CMK (cell line): Measurements from ENCODE around the gene UBE2D3.

Experiments used
- DNase-seq: peaks from one replicate; pipeline ENCODE4 v3.0.0-alpha.2; 2010; ENCODE audit warnings: low read depth

UBE2D3 gene

DNA sequence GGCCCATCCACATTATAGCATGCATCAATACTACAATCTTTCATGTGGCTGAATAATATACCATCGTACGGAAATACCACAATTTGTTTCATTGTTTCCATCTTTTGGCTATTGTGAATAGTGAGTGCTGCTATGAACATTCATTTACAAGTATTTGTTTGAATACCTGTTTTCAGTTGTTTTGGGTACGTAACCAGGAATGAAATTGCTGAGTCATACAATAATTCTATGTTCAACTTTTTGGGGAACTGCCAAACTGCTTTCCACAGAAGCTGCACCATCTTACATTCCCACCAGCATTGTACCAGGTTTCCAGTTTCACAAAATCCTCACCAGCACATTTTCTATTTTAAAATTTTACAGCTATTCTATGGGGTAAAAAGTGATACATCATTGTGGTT lies 38.0 kb downstream of the UBE2D3 start:
- DNase-seq = no peak

DNA sequence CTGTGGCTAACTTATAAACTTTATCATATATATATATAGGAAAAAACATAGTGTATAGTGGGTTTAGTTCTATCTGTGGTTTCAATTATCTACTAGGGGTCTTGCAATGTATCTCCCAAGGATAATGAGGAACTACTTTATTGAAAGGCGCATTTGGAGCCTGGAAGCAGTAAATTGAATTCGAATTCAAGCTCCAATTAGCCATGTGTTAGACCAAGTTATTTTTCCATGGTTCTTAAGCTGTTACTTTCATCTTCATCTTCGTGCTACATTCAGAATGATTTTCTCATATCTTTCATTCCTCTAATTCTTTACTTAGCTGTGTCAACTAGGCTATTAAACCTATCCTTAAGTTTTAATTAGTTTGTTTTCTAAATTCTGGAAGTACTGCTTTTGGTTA lies 39.4 kb downstream of the UBE2D3 start:
- no peak for DNase-seq

DNA sequence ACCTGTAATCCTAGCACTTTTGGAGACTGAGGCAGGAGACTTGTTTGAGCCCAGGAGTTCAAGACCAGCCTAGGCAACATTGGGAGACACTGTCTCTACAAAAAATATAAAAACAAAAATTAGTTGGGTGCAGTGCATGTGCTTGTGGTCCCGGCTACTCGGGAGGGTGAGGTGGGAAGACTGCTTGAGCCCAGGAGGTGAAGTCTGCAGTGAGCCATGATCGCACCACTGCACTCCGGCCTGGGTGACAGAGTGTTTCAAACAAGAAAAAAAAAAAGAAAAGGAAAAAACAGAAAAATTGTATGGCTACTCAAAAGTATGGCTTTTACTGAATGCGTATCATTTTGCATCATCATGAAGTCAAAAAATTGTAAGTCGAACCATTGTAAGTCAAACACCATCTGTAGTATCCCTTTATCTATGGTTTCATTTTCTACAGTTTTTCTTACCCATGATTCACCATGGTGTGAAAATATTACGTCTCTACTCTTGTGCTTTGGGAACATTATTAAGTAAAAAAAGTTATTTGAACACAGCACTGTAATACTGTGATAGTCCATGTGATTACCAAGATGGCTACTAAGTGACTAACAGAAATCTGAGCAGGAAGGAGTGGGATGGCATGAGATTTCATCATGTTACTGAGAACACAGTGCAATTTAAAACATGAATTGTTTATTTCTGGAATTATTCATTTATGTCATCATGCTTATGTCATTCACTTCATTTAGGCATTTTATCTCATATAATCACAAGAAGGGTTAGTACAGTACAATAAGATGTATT lies 40.1 kb downstream of the UBE2D3 start:
- DNase-seq = no peak

DNA sequence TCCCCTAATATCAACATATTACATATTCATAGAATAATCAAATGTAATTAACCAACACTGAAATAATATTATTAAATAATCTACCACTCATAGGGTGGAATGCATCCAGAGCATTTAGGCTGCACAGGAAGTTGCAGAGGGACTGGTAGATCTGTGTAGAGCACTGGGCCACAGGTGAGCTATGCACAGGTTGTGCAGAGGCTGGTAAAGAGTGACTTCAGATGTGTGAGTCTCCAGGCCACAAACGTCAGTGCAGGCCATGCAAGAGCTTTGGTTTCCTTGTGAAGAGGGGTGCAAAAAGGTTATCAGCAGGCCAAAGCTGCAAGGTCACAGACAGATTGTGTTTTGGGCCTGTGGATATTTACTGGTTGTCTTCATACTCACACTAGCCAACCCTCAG lies 41.1 kb downstream of the UBE2D3 start:
- DNase-seq = no peak

DNA sequence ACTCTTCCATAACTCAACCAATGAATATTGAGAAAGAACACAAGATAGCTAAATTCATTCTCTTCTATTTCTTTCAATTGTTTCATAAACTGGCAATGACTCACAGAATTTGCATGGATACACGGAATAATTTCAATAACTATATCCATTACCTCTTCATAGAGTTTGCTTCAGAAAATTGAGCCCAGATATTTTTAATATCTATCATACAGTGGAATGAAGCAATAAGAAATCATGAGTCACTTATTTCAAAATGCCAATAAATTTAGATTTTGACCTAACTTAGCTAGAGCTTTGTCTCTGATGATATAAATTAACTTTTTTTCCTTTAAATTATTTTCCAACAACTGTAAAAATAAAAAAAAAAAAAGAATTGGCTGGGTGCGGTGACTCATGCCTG lies 44.3 kb downstream of the UBE2D3 start:
- DNase-seq = no peak

DNA sequence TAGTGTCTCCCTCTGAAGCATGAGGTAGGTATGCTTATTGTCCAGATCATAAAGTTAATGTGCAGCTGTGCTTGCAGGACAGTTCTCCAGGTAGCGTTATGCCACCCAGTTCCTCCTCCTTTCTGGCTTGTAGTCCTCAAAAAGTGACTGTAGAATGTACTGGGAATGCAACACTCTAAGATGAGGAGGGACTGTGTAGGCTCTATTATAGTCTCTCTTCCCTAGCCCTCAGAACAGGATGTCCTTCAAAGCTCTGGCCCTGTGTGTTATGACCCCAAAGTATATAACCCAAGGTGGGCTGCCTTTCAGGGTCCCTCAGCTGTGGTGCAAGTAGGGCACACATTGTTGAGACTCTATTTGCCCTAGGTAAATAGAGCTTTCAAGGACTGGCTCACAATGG lies 45.8 kb downstream of the UBE2D3 start:
- DNase-seq = no peak

DNA sequence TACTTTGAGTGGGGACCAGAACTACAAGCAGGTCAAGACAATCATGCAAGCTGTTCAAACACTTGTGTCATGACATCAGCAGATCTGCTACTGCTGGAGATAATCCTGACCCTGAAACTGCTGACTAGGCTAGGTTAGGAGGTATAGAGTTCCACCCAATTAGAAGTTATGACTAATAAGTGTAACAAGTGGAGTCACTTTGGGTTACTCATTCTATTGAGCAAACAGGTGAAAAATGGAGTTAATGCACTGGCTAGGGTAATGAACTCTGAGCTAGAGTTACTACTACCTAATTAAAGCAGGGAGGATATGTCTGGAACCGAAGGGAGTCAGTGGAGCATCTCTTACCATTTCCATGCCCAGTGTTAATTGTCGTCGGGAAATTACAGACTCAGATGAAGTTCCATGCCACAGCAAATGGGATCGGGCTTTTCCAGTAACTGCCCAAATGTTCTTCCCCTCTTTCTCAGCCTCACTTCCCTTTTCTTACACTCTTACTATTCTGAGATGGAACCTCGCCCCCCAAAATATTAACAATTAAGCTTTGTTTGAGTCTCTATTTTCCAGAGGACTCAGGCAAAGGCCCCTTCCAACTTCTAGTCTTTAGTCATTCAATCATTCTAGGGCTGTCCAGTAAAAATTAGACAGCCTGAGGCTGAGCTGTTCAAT lies 46.7 kb downstream of the UBE2D3 start:
- no peak for DNase-seq

DNA sequence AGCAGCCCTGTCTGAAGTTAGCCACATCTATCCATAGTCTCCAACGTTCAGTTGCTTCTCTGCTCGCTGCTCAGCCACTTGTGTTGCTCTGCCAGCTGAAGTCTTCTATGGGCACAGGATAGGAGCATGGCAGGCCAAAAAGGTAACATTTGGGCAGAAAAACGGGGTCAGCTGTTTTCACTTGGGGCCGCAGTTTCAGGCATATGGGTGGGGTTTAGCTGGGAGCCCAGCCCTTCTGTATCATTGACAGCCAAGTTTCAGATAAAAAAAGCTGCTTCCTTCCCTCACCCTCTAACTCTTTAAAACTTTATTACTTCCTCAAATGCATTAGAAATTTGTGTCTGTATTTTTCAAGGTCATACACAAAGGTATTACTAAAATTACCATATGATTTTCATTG lies 48.1 kb downstream of the UBE2D3 start:
- DNase-seq = no peak

DNA sequence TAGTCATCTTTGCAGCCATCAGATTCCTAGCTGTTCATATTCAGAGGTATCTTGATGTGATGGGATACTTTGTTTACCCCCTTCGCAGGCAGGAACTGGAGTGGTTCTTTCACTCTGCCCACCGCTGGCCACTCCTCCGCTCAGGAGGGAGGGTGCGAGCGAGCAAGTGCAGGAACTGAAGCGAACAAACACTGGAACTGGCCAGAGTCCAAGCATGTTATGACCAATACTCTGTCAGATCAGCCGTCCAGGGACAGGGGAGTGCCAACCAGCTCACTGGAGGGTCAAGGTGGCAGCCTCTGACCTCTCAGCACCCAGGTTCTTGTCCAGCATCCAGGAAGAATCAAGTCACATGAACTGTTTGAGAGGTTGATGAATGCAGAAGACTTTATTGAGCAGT lies 48.6 kb downstream of the UBE2D3 start:
- no peak for DNase-seq

DNA sequence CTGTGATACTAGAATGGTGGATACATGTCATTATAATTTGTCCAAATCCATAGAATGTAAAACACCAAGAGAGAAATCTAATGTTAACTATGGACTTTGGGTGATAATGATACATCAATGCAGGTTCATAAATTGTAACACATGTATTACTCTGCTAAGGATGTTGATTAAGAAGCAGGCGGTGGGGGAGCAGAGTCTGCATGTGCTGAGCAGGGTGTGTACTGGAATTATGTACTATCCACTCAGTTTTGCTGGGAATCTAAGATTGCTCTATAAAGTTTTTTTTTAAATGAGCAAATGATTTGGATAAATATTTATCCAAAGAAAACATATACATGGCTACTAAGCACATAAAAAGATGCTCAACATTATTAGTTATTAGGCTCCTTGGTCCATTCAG lies 51.5 kb downstream of the UBE2D3 start:
- no peak for DNase-seq

DNA sequence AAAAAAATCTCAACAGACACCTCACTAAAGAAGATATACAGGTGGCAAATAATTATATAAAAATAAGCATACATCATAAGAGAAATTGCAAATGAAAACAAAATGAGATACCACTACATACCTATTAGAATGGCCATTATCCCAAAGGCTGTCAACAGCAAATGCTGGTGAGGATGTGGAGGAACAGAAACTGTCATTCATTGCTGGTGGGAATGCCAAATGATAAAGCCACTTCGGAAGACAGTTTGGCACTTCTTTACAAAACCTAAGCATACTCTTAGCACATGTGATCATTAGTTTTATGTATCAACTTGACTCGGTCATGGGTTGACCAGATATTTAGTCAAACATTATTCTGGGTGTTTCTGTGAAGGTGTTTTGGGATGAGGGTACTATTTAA lies 53.1 kb downstream of the UBE2D3 start:
- no peak for DNase-seq

DNA sequence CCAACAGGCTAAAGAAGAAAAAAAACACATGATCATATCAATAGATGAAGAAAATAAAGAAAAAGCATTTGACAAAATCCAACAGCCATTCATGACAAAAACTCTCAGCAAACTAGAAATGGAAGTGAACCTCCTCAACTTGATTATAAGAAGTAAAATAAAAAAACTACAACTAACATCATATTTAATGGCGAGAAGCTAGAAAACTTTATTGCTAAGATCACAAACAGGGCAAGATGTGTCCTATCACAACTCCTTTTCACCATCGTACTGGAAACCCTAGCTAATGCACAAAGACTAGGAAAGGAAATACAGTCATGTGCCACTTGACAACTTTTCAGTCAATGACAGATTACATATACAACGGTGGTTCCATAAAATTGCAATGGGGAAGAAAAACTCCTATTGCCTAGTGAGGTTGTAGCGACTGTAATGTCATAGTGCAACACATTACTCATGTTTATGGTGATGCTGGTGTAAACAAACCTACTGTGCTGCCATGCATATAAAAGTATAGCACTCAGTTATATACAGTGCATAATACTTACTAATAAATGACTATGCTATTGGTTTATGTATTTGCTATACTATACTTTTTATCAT lies 54.5 kb downstream of the UBE2D3 start:
- no peak for DNase-seq

DNA sequence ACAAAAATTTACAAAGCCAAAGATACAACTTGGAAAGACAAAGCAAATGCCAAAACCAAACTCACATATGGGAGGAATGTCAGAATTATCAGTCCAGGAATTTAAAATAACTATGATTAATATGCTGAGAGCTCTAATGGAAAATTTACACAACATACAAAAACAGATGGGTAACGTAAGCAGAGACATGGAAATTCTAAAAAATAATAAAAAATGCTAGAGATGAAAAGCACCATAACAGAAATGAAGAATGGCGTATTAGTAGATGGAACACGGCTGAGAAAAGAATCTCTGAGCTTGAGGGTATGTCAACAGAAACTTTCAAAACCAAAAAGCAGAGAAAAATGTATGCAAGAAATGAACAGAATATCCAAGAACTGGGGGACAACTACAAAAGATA lies 62.5 kb downstream of the UBE2D3 start:
- DNase-seq = no peak

DNA sequence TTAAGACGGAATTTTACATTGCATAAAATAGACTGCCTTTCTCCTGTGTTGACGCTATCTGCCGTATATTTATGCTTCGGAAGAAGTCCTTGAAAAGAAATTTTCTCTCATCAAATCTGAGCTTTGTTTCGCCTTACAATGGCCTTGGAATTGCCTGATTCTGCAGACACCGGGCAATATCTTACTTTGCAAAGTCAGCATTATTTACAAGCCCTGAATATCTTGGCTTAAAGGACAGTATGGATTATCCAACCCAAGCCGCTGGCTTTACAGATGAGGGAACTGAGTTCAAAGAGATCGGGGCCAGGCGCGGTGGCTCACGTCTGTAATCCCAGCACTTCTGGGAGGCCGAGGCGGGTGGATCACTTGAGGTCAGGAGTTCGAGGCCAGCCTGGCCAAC lies 65.4 kb downstream of the UBE2D3 start:
- no peak for DNase-seq

DNA sequence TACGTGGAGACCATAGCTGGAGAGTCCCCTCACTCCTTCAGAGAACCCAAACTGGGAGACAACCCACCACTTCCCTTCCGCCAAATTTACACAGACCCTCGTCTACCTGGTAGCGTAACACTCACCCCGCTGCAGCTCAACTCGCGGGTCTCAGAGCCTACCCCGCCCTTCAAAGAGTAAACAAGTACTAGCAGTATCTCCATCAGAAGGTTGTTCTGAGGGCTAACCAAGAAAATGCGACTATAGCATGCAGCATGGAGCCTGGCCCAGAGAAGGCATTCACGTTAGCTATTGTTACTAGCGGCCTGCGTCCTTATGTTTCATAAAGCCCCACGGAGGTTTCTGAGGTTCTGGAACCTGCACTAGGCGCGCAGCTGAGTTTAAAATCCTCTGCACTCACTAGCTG lies 66.1 kb downstream of the UBE2D3 start:
- no peak for DNase-seq

DNA sequence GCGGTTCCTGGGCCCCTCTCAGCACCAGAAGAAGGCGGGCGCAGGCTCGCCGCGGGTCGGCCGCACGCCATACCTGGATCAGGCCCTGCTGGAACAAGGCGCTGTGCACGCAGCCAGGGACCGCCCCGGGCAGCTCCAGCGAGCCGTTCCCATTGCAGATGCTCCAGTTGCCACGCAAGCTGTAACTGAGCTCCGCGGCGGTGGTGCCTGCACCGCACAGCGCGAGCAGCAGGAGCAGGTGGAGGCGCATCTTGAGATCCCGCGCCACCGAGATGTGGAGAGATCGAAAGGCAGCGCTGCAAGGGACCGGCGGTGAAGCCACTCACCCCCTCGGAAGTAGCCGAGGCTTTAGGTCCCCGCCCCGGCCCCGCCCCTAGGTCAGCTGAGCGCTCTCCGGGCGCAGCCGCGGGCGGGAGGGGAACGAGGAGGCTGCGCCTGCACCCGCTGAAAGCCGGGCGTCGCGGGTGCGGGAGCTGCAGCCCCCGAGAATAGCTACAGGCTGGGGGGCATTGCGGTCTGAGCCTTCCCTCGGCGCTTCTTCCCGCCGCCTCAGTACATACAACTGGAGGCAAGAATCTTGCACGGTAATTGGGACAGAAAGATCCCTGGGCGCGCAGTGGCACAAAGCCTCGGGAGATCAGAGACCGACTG lies 66.6 kb downstream of the UBE2D3 start, which contains the start of gene MANBA:
Gene MANBA, minus strand, starts transcription at position 324 of the 651 bp plus-strand sequence. Its CDS starts 74 bp downstream, at position 250.
- DNase-seq = no peak

DNA sequence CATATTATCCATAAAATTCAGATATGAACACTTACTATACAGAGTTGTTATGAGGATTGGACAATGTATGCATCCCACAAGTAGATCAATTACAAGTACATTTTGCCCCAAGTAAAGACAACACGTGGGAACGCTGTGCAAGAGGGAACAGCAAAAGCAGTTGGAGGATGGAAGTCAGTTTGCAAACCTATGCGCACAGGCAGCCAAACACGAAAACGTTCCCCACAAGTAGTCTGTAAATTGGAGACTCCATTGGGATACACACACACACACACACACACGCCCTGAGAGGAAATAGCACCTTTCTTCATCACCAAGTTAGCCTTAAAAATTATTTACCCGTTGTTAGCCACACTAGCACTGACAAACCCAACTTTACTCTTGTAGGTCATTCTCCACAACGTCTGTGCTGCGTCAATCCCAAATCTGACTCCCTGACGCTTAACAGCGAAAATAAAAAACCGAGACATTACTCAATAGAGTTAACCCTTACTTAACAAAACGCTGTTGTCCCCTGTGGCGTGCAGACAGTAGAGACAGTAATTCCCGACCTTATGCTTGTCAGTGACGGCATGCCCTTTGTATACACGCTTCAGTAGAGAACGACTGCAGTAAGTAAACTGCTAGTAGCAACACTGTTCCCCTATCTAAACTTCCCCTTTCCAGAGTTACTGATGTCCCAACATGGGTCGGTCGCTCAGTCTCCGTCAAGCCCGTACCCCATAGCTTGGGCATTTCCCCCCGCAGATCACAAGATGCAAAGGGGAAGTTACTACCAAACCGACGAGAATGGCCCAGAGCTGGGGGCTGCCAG lies 67.3 kb downstream of the UBE2D3 start:
- DNase-seq = no peak

DNA sequence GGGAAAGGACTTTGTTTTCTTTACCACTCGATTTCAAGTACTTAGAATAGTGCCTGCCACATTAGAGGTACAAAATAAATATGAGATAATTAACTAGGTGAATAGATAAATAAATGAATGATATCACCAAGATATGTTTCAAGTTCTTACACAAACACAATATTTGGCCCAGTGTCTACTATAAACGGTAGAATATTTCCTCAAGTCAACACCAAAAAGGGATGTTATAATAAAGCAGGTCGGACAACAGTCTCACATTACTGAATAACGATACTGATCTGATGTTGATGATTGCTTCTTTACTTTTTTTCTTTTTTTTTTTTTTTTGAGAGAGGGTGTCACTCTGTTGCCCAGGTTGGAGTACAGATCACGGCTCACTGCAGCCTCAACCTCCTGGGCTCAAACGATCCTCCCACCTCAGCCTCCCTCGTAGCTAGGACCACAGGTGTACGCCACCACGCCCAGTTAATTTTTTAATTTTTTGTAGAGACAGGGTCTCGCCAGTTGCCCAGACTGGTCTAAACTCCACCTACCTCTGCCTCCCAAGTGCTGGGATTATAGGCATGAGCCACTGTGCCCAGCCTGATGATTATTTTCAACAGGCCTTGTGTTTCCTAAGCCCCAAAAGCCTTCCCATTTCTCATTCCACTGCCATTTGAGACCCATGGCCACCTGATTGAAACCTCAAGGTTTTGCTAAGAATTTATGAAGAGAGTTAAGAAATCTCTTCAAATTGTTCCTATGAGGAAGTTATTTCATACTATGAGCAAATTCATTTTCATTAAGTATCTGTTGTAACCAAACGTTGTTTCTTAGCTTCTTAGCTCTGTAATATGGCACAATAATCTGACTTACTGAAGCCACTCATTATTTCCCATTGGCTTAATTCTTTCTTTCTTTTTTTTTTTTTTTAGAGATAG lies 68.8 kb downstream of the UBE2D3 start:
- no peak for DNase-seq

DNA sequence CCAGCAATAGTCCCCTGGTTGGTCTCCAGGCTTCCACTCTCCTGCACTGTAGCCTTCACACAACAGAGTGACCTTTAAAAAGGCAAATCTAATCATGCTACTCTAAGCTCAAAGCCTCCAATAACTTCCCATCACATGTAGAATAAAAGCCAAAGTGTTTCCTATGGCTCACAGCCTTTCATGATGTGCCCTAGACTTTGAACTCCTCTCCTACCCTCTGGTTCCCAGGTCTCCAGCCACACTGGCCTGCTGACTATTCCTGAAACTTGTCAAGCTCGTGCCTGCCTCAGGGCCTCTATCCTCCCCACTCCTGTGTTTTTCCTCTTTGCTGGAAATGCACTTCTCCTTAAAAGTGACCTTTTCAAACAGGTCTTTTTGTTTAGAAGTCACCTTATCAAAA lies 69.7 kb downstream of the UBE2D3 start:
- DNase-seq = no peak

DNA sequence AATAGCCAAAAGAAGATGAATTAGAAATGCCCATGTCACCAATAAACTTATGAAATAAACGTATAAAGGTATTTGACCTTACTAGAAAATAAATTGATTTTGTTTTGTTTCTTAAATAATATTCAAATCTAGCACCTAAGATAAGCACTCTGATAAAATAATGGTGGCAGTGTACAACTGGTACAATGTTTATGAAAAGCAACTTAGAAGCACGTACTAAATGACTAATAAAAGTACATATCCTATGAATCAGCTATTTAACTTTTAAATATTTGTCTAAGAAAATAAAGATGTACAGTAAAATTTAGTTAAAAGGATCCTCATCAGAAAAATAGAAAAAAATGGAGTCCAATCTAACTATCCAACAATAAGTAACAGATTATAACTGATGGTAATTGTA lies 73.3 kb downstream of the UBE2D3 start:
- DNase-seq = no peak

DNA sequence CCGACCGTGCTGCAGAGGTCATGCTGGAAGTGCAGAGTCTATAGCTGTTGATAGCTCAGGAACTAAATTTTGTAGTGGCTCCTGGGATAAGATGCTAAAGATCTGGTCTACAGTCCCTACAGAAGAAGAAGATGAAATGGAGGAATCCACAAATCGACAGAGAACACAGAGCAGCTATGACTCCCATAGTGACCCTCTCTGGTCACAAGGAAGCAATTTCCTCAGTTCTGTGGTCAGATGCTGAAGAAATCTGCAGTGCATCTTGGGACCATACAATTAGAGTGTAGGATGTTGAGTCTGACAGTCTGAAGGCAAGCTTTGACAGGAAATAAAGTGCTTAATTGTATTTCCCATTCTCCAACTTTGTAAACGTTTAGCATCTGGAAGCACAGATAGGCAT lies 75.4 kb downstream of the UBE2D3 start:
- no peak for DNase-seq
